HG02610 (cell line): ENCODE measurements around the gene JMJD4.

Experiments used
- ATAC-seq: cut with Tn5 transposase; IDR thresholded peaks from one replicate; pipeline ENCODE4 v1.9.1; 2021; ENCODE audit warnings: mild to moderate bottlenecking, moderate library complexity; ENCODE audit not compliant: unreplicated experiment

Gene JMJD4

DNA sequence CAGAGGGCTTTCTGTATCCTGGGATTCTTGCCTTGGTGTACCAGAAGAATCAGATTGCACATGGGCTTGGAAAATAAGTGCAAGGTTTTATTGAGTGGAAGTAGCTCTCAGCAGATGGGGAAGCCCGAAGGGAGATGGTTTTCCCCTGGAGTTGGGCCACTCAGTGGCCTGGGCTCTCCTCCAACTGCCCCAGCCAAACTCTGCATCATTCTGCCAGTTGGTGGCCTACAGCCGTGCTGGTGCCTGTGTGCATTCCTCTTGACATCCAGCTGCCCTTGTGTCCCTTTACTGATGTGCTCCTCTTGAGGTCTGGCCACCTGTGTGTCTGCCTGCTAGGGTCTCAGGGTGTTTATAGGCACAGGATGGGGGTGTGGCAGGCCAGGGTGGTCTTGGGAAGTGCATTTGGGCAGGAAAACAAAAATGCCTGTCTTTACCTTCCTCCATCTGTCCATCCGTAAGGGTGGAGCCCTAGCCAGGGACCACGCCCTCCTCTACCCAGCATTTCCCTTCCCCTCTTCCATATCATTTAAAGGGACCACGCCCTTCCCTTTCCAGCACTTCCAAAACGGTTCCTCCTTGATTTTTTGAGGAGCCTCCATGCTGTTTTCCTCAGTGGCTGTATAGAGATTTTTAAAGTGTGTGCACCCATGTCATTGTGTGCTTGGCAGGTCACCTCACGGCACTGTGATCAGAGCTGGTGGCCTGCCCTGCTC lies 19.1 kb upstream of the JMJD4 start:
- no peak for ATAC-seq

DNA sequence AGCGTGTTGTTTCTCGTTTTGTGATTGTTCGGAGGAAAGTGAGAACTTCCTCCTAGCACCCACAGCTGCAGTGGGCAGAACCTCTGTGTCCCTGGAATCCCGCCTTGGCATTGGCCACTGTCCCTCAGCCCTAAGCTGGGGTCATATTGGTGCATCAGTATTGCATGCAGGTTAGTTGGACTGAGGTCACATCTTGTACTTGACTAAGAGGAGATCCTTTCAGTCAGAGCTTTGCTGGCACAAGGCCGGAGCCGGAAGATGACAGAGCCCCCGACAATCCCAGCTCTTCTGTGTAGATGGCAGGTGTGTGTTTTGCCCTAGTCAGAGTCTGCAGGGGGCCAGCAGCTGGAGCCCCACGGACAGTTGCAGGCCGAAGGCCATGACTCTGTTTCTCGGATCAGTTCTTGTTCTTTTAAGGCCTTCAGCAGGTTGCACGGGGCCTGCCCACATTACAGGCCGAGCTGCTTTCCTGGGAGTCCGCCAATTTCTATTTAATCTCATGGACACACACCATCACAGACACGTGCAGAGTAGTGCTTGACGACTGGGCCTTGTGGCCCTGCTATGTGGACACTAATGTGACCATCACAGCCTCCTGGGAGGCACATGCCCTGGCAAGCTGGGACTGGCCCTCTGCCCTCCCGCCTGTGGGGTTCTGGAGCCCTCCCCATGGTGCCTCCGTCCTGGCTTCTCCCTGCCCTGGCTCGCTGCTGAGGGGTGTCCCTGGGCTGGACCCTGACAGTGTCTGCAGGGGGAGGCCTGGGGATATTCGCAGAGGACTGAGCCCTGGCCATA lies 15.0 kb upstream of the JMJD4 start:
- ATAC-seq, result no peak

DNA sequence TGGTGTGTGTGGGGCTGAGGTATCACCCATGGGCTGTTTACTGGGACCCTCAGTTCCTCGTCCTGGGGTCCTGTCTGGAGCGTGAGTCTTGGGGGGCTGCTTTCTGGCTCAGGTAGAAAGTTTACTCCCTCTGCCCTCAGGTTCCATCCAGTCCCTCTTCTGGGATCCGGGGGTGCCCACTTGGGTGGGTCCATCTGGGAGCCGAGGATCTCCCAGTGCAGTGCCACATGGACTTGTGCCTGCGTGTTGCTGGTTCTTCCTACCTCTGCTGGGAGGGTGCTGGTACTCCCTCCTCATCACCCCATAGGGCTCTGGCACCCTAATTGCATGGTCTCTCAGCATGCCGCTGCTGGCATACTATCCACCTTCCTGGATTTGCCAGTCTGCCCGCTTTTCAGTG lies 14.1 kb upstream of the JMJD4 start:
- no peak for ATAC-seq

DNA sequence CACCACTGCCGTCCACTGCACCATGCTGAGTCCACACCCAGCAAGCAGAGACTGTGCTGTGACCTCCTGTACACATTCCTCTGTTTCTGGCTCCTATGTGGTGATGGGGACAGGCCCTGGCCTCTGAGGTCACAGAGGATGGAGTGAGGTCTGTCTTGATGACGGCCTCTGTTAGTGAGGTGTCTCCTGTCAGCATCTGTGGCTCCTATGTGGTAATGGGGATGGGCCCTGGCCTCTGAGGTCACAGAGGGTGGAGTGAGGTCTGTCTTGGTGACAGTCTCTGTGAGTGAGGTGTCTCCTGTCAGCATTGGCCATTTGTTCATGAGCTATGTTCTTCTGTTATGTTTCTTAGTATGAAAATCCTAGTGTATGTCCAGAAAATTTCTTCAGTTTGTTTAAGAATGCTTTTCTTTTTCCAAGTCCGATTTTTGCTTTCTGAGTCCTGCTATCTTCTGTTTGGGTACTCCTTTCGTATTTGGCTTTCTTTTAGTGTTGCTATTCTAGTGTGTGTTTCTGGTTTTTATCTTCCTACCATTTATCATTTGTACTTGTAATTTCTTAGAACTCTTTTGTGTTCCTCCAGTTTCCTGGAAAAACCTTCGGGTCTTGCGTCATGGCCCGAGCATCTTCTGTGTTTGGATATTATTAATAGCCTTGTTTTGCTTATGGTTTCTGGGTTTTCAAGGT lies 13.5 kb upstream of the JMJD4 start:
- ATAC-seq, result no peak

DNA sequence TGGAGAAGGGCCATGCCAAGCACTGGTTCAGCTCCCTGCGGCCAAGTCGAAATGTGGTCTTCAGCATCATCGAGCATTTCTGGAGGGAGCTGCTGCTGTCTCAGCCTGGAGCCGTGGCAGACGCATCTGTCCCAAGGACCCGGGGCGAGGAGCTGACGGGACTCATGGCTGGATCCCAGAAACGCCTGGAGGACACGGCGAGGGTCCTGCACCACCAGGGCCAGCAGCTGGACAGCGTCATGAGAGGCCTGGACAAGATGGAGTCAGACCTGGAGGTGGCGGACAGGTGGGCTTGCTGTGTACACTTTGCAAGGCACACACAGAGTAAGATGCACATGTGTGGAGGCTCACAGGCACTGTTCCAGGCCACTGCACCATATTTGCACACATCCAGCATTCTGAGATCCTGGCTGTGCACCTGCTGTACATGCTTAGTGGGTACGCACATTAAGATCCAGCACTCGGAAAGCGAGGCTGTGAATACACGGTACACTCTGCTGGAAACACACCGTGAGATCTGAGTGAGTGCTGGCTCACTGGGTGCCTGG lies 12.9 kb upstream of the JMJD4 start:
- no peak for ATAC-seq

DNA sequence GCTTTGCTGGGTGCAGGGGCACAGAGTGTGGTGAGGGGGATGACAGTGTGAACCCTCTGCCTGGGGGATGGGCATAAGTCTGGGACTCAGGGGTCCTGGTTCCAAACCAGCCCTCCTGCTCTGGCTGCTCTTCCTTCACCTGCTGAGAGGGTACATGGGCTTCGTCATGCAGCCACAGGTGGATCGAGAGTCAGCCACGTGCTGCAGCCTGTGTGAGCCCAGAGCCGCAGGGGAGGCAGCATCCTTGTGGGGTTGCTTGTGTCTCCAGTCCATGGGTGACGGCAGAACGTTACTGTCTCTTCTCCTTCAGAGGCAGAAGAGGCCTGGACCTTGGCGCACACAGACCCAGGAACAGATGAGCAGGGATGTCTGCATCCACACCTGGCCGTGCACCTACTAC lies 12.3 kb upstream of the JMJD4 start:
- ATAC-seq, result no peak

DNA sequence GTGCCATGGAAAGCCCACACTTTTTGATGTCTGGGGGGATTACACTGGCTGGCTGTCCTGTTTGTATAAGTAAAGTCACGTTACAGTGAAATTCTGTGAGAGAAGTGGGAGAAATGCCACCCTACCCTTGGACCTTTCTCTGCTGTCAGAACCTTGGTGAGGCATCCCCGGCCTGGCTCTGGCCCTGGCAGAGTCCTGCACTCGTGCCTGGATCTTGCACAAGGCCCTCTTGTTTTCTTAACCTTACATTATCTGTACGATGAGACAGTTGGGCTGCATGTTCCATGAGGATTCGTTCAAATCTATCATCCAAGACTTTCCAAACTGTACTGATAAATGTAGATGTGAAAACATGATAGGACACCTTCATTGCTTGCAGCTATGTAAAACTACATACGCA lies 11.6 kb upstream of the JMJD4 start:
- no peak for ATAC-seq

DNA sequence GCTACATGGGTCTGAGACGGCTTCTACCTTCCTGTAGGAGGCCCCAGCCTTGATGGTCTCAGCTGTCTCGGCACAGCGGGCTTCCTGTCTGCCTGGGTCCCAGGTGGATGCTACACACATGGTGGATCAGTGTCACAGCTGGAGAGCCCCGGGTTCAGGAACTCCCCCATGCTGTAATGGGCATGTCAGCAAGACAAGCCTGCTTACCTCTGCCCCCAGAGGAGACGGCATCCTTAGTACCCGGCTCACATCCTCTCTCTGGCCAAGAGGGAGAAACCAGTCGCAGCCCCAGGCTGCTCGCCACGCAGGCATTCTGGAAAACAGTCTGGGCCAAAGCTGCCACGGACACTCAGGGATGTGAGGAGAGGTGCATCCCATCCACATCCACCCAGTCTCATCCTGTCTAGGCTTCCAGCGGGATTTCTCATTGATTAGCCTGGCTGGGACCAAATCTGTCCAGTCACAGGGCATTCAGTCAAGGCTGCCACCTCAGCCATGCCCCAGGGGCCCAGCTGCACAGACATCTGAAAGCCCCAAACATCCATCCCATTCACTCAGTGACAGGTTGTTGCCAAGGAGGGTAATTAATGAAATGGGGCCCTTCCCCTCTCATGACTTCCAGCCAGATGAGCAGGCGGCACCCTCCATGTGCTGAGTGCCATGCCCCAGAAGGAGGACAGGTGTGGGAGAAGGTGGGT lies 10.6 kb upstream of the JMJD4 start:
- ATAC-seq, result no peak

DNA sequence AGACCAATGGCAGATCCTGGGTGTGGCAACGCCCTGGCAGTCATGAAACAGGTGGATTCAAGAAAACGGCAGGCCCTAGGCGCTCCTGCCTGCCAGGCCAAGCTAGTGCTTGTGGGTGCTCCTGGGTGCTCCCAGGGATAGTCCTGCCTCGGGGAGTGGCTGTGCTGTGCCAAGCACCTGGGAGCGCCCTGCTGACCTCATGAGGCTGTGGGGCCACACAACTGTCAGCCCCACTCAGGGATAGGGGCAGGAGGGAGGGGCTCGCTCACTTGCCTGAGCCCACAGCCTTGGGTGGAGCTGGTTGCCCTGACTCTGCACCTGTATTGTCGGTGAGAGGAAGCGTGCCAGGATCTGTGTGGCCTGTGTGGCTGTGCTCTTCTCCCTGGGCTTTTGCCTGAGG lies 9.6 kb upstream of the JMJD4 start:
- ATAC-seq, result no peak

DNA sequence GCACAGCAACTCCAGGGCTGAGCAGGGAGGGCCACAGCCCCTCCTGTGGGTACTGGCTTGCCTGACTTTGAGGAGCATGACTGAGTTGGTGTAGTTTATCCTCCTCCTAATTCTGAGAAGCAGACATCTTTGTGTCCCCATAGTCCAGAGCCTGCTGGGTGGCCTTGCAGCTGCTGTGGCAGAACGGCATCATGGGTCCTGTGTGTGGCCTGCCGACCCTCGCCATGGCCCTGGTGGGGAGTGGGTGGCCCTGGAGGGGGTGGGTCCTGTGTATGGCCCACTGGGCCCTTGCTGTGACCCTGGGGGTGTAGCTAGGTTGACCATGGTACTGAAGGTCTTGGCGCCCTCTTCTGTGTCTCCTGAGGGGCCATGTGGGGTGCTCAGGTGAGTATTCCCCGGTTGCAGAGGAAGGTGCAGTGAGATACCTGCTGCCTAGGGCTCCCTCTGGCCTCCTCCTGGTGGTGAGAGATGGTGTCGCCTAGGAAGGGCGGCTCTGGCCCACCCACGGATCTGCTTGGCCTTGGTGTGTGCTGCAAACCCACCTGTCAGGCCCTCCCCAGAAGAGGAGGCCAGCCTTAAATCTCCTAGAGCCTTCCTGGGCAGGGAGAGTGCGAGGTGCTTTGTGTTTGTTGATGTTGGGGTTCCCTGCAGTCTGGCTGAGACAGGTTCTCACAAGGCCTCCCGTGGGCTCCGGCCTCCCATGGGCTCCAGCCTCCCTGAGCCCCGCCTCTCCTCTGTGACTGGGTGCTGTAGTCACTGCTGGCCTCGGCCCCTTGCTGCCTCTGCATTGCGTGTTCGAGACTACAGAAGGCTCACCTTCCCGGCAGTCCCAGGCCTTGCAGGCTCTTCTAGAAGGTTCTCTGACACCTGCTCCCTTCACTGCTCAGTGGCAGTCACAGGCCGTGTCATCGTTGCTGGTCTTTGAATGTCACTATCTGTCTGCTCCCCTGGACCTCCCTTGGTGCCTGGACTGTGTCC lies 7.9 kb upstream of the JMJD4 start:
- ATAC-seq, result no peak

DNA sequence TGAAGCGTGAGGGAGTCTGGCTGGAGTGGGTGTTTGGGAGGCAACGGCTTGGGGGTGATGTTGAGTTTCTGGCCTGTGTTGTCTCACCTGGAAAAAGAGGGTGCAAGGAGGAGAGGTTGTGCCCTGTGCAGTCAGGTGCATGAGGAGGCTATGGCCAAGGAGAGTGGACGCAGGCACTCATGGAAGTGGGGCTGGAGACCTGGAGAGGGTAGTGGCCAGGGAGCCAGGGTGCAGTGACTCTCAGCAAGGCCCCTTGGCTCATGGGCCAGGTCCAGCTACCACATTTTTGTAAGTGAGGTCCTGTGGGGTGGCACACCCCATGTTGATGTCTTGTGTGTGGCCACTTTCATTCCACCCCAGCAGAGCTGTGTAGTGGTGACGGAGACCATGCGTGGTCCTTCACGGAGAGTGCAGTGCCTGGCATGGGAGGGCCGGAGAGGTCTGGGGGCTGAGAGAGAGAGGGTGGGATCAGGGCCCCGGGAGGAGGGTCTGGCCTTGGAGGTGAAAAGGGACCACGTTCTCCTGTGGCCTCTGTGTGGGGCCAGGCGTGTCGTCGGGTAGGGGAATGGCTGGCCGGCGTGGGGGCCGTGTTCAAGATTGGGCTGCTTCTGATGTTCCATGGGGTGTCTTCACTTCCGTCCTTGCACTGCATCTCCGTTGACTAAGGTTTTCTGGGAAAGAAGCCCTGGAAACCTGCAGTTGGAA lies 6.2 kb upstream of the JMJD4 start:
- ATAC-seq, result no peak

DNA sequence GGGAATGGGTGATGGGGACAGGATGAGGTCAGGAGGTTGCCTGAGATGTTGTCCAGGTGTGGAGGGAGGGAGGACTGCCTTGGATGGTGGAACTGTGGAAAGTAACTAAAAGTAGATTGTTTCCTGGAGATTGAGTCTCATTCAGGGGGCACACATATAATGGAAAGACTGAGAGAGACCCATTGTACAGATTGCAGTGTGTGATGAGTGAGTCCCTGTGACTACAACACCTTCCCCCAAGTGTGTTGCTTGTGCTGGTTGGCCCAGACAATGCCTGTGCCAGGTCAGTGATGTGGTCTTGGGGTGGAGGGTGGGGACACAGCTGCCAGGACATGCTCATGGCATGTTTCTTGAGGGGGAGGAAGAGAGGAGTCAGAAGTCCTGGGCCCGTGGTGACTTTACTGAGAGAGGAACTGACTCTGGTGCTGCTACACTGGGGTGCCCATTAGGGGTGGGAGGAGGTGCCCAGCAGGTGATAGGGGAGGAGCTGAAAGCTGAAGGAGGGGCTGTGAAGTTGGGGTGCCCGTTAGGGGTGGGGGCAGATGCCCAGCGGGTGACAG lies 5.4 kb upstream of the JMJD4 start:
- no peak for ATAC-seq

DNA sequence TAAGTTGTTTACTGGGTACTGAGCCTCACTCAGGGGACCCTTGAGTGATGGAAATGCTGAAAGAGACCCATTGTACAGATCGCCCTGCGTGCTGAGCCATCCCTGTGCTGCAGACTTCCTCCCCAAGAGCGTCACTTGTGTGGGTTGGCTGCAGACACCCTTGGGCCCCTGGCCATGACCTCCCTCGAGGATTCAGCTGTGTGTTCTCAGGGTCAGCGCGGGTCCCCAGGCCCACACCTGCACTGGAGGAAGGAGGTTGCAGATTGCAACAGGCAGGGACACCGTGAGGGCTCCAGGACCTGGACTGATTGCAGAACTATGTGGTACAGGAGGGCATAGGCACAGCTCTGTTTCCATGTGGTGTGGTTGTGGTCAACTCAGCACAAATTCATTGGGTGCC lies 4.5 kb upstream of the JMJD4 start:
- no peak for ATAC-seq

DNA sequence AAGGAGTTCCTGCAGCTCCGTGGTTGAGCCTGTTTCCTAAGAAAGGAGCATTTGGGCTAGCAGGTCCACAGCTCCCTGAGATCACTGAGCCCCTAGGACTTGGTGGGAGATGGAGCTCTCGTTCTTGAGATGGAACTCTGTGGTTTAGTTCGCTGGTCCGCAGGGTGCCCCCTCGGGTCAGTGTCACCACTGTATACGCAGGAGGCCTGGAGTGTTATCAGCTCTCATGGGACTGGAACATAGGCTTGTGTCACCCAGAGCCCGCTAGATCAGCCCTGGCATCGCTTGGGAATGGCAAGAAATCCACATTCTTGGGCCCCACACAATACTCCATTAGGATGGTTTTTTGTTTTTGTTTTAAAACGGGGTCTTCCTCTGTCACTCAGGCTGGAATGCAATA lies 3.7 kb upstream of the JMJD4 start:
- ATAC-seq, result no peak

DNA sequence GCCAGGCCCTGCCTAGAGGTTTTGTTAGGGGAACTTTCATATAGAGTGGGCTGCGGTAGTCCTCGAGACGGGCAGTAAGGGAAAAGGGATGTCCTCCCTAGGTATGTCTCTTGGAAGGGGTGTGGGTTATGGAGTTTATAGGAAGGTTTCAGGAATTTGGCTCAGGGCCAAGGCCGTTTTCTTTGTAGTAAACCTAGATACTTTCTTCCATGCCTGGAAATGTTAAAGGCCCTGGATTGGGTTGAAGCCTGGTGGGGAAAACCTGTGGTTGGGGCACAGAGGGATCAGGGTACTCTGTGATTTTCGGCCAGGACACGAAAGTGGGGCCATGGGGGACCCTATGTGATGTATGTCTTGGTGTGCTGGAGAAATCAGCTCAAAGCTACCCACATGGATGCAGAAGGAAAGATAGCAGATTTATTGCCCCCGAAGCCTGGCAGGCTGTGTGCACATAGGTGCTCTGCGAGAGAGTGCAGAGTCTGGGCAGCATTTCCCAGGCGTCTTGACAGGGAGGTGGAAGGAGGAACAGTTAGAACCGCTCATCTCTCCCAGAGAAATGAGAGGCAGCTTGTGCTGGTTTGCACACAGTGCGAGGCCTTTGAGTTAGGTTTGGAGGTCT lies 1.8 kb upstream of the JMJD4 start:
- ATAC-seq, result no peak

DNA sequence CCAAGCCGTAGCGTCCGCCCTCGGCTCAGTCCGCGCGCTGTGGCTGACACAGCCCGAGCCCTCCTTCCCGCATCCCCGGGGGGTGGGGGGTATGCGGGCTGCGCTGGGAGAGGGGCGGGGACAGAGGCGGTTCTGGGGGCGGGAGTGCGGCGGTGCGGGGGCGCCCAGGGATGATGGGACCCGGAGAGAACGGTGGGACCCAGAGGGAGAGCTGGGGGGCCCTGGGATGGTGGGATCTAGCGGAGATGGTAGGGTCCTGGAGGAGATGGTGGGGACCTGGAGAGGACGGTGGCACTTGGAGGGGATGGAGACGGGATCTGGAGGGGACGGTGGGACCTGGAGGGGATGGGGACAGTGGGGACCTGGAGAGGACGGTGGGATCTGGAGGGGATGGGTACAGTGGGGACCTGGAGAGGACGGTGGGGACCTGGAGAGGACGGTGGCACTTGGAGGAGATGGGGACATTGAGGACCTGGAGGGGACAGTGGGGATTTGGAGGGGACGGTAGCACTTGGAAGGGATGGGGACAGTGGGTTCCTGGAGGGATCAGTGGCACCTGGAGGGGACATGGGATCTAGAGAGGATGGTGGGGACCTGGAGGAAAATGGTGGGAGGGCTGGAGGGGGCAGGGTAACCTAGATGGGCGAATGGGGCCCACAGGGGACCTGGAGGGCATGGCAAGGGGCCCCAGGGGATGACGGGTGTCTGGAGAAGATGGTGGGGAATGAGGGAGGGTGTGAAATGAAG lies 610 bp upstream of the JMJD4 start:
- no peak for ATAC-seq

DNA sequence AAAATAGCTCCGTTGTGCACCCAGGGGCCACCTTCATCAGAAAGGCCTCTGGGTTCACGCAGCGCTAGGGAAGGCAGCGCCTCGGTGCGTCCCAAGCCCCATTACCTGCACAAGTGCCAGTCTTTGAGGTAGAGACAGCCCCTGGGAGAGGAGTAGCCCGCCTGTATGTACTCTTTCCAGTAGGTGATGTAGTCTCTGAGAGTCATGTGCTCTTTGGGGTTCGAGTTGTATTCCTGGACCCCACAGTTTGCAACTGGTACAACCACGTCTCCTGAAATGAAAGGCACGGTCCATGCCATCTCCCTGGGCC lies 601 bp downstream of the JMJD4 start:
- no peak for ATAC-seq
